Subcutaneous adipose tissue (tissue), 4 donors: ENCODE measurements around the gene POPDC3. TPM values are rescaled to one million over a fixed set of nuclear protein-coding genes. Genes with fewer than 3 reads are reported as not detected.

ENCODE experiments used
- total RNA-seq, 4 donors: library from RNA; depleted of rRNA; stranded (reverse); fragments of >200 nt; gene quantifications; one replicate each; pipeline ENCODE4 v1.1.0, GENCODE V29; 2016
- TF ChIP-seq, protein P1 (sequence below): fragments of 450-650 bp; IDR thresholded peaks from one replicate; pipeline ENCODE4 v1.5.1; 2016; ENCODE audit warnings: low read depth, mild to moderate bottlenecking, control low read depth, antibody characterized with exemption, moderate library complexity

Gene POPDC3
- total RNA-seq, 4 donors from 2014 or later, result 0.68 to 1.1 TPM; not detected in 2

- TF ChIP-seq, protein P1, sequence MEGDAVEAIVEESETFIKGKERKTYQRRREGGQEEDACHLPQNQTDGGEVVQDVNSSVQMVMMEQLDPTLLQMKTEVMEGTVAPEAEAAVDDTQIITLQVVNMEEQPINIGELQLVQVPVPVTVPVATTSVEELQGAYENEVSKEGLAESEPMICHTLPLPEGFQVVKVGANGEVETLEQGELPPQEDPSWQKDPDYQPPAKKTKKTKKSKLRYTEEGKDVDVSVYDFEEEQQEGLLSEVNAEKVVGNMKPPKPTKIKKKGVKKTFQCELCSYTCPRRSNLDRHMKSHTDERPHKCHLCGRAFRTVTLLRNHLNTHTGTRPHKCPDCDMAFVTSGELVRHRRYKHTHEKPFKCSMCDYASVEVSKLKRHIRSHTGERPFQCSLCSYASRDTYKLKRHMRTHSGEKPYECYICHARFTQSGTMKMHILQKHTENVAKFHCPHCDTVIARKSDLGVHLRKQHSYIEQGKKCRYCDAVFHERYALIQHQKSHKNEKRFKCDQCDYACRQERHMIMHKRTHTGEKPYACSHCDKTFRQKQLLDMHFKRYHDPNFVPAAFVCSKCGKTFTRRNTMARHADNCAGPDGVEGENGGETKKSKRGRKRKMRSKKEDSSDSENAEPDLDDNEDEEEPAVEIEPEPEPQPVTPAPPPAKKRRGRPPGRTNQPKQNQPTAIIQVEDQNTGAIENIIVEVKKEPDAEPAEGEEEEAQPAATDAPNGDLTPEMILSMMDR, result no peak
These were observed 71.1 kb downstream of the POPDC3 start for GRCh38 chr6:105108631-105109262.

Other genes with a start within 250 kb of the POPDC3 start
- gene LIN28B, start 222.9 kb downstream of the POPDC3 start, total RNA-seq, result not detected
- 10 to 100 TPM; 17.4 to 39.5 (median 24.0) TPM for gene PREP, start 223.1 kb upstream of the POPDC3 start, total RNA-seq